ENCODE measurements around the gene ARID1B.

Gene ARID1B

GRCh38 chr6:156998794-156999330, 221.7 kb downstream of the ARID1B start:
- DNase-seq: no peak

- no peak for DNase-seq
Measured at GRCh38 chr6:156999762-157000161, 222.6 kb downstream of the ARID1B start.

- DNase-seq: no peak
Measured at GRCh38 chr6:157001716-157002115, 224.5 kb downstream of the ARID1B start.

- no peak for DNase-seq
Measured at GRCh38 chr6:157002774-157003173, 225.6 kb downstream of the ARID1B start.

GRCh38 chr6:157005940-157006339, 228.8 kb downstream of the ARID1B start:
- no peak for DNase-seq

GRCh38 chr6:157008568-157008967, 231.4 kb downstream of the ARID1B start:
- no peak for DNase-seq

GRCh38 chr6:157012355-157012754, 235.2 kb downstream of the ARID1B start:
- DNase-seq: no peak

- DNase-seq: no peak
Measured at GRCh38 chr6:157013649-157014304, 236.6 kb downstream of the ARID1B start.

- DNase-seq: no peak
Measured at GRCh38 chr6:157014871-157015270, 237.7 kb downstream of the ARID1B start.

GRCh38 chr6:157017022-157017421, 239.8 kb downstream of the ARID1B start:
- DNase-seq: no peak

GRCh38 chr6:157017861-157018260, 240.7 kb downstream of the ARID1B start:
- DNase-seq: no peak

- no peak for DNase-seq
Measured at GRCh38 chr6:157019115-157019641, 242.0 kb downstream of the ARID1B start.

GRCh38 chr6:157019733-157020132, 242.6 kb downstream of the ARID1B start:
- peak; percentile 19 for DNase-seq

- peak; percentile 30 for DNase-seq
Measured at GRCh38 chr6:157020398-157020797, 243.2 kb downstream of the ARID1B start.

GRCh38 chr6:157020881-157021343, 243.7 kb downstream of the ARID1B start:
- peak; percentile 70 for DNase-seq

GRCh38 chr6:157021344-157021992, 244.3 kb downstream of the ARID1B start:
- DNase-seq: peak; percentile 90

- DNase-seq: peak; percentile 87
Measured at GRCh38 chr6:157021993-157022740, 245.0 kb downstream of the ARID1B start.

GRCh38 chr6:157023958-157024357, 246.8 kb downstream of the ARID1B start:
- no peak for DNase-seq

- DNase-seq: no peak
Measured at GRCh38 chr6:157024745-157025144, 247.6 kb downstream of the ARID1B start.

- DNase-seq: no peak
Measured at GRCh38 chr6:157025437-157025836, 248.3 kb downstream of the ARID1B start.

- DNase-seq: no peak
Measured at GRCh38 chr6:157029980-157030690, 253.0 kb downstream of the ARID1B start.

GRCh38 chr6:157030755-157031154, 253.6 kb downstream of the ARID1B start:
- no peak for DNase-seq

GRCh38 chr6:157032923-157033322, 255.7 kb downstream of the ARID1B start:
- no peak for DNase-seq

All from CD4-positive, alpha-beta T cell treated with Interleukin-10 for 1 hour (primary cell).